Measurements from ENCODE around the gene SLC9C1.

The SLC9C1 gene

GRCh38 chr3:112273536-112273935 lies 20.5 kb downstream of the SLC9C1 start:
- no peak for DNase-seq

GRCh38 chr3:112261742-112262141 lies 32.3 kb downstream of the SLC9C1 start:
- H3K9me3 ChIP-seq (ENCODE audit: control insufficient read depth, low read length) = no peaks in the 10 kb centered on the region
- no peaks in the 10 kb centered on the region for H3K27me3 ChIP-seq (replicated peaks; ENCODE audit: control insufficient read depth, insufficient read depth, low read length, poor library complexity, severe bottlenecking)
- DNase-seq = no peak
- no peak overlapping the region for H3K4me3 ChIP-seq (ENCODE audit: insufficient read depth, low read depth, low read length, poor library complexity, severe bottlenecking)
- no peak overlapping the region for H3K27ac ChIP-seq (ENCODE audit: insufficient read depth, low read length, poor library complexity, severe bottlenecking)
- no peaks in the 10 kb centered on the region for H3K4me1 ChIP-seq (ENCODE audit: control insufficient read depth, insufficient read depth, low read length, poor library complexity, severe bottlenecking)
- no peaks in the 10 kb centered on the region for H3K36me3 ChIP-seq (ENCODE audit: control insufficient read depth, insufficient read depth, low read length)

More at GRCh38 chr3:112273536-112273935, 20.5 kb downstream of the SLC9C1 start:
- Histone ChIP-seq H3K4me1 (ENCODE audit: control insufficient read depth, insufficient read depth, low read length, poor library complexity, severe bottlenecking) (no peaks in the 10 kb centered on the region), H3K4me3 (ENCODE audit: insufficient read depth, low read depth, low read length, poor library complexity, severe bottlenecking) (no peak overlapping the region), H3K27ac (ENCODE audit: insufficient read depth, low read length, poor library complexity, severe bottlenecking) (no peak overlapping the region), H3K9me3 (ENCODE audit: control insufficient read depth, low read length) (no peaks in the 10 kb centered on the region), H3K36me3 (ENCODE audit: control insufficient read depth, insufficient read depth, low read length) (no peaks in the 10 kb centered on the region), H3K27me3 (replicated peaks; ENCODE audit: control insufficient read depth, insufficient read depth, low read length, poor library complexity, severe bottlenecking) (no peaks in the 10 kb centered on the region)

GRCh38 chr3:112260563-112260962 lies 33.5 kb downstream of the SLC9C1 start:
- no peaks in the 10 kb centered on the region for H3K9me3 ChIP-seq (ENCODE audit: control insufficient read depth, low read length)

GRCh38 chr3:112253301-112253971 lies 40.6 kb downstream of the SLC9C1 start:
- no peak overlapping the region for H3K4me3 ChIP-seq (ENCODE audit: insufficient read depth, low read depth, low read length, poor library complexity, severe bottlenecking)
- no peak for DNase-seq
- no peak overlapping the region for H3K27ac ChIP-seq (ENCODE audit: insufficient read depth, low read length, poor library complexity, severe bottlenecking)
- no peaks in the 10 kb centered on the region for H3K36me3 ChIP-seq (ENCODE audit: control insufficient read depth, insufficient read depth, low read length)
- H3K27me3 ChIP-seq (replicated peaks; ENCODE audit: control insufficient read depth, insufficient read depth, low read length, poor library complexity, severe bottlenecking) = no peaks in the 10 kb centered on the region
- H3K9me3 ChIP-seq (ENCODE audit: control insufficient read depth, low read length) = no peaks in the 10 kb centered on the region
- no peaks in the 10 kb centered on the region for H3K4me1 ChIP-seq (ENCODE audit: control insufficient read depth, insufficient read depth, low read length, poor library complexity, severe bottlenecking)

More at GRCh38 chr3:112260563-112260962, 33.5 kb downstream of the SLC9C1 start:
- DNase-seq = no peak
- Histone ChIP-seq H3K27me3 (replicated peaks; ENCODE audit: control insufficient read depth, insufficient read depth, low read length, poor library complexity, severe bottlenecking) (no peaks in the 10 kb centered on the region), H3K4me3 (ENCODE audit: insufficient read depth, low read depth, low read length, poor library complexity, severe bottlenecking) (no peak overlapping the region), H3K27ac (ENCODE audit: insufficient read depth, low read length, poor library complexity, severe bottlenecking) (no peak overlapping the region), H3K4me1 (ENCODE audit: control insufficient read depth, insufficient read depth, low read length, poor library complexity, severe bottlenecking) (no peaks in the 10 kb centered on the region), H3K36me3 (ENCODE audit: control insufficient read depth, insufficient read depth, low read length) (no peaks in the 10 kb centered on the region)

- Histone ChIP-seq H3K4me1 (ENCODE audit: control insufficient read depth, insufficient read depth, low read length, poor library complexity, severe bottlenecking) (no peaks in the 10 kb centered on the region), H3K9me3 (ENCODE audit: control insufficient read depth, low read length) (no peaks in the 10 kb centered on the region), H3K27me3 (replicated peaks; ENCODE audit: control insufficient read depth, insufficient read depth, low read length, poor library complexity, severe bottlenecking) (no peaks in the 10 kb centered on the region), H3K4me3 (ENCODE audit: insufficient read depth, low read depth, low read length, poor library complexity, severe bottlenecking) (no peak overlapping the region), H3K36me3 (ENCODE audit: control insufficient read depth, insufficient read depth, low read length) (no peaks in the 10 kb centered on the region), H3K27ac (ENCODE audit: insufficient read depth, low read length, poor library complexity, severe bottlenecking) (no peak overlapping the region)
- no peak for DNase-seq
These were observed 46.1 kb downstream of the SLC9C1 start for GRCh38 chr3:112247900-112248299.

- Histone ChIP-seq H3K36me3 (ENCODE audit: control insufficient read depth, insufficient read depth, low read length) (no peaks in the 10 kb centered on the region), H3K27ac (ENCODE audit: insufficient read depth, low read length, poor library complexity, severe bottlenecking) (no peak overlapping the region), H3K9me3 (ENCODE audit: control insufficient read depth, low read length) (no peaks in the 10 kb centered on the region)
These were observed 46.7 kb downstream of the SLC9C1 start for GRCh38 chr3:112247350-112247749.

GRCh38 chr3:112233083-112233482 lies 60.9 kb downstream of the SLC9C1 start:
- H3K4me3 ChIP-seq (ENCODE audit: insufficient read depth, low read depth, low read length, poor library complexity, severe bottlenecking) = no peak overlapping the region
- H3K27ac ChIP-seq (ENCODE audit: insufficient read depth, low read length, poor library complexity, severe bottlenecking) = no peak overlapping the region
- H3K36me3 ChIP-seq (ENCODE audit: control insufficient read depth, insufficient read depth, low read length) = no peaks in the 10 kb centered on the region
- H3K4me1 ChIP-seq (ENCODE audit: control insufficient read depth, insufficient read depth, low read length, poor library complexity, severe bottlenecking) = no peaks in the 10 kb centered on the region
- no peaks in the 10 kb centered on the region for H3K27me3 ChIP-seq (replicated peaks; ENCODE audit: control insufficient read depth, insufficient read depth, low read length, poor library complexity, severe bottlenecking)
- DNase-seq = no peak
- no peaks in the 10 kb centered on the region for H3K9me3 ChIP-seq (ENCODE audit: control insufficient read depth, low read length)

More at GRCh38 chr3:112247350-112247749, 46.7 kb downstream of the SLC9C1 start:
- no peak for DNase-seq
- H3K4me1 ChIP-seq (ENCODE audit: control insufficient read depth, insufficient read depth, low read length, poor library complexity, severe bottlenecking) = no peaks in the 10 kb centered on the region
- H3K27me3 ChIP-seq (replicated peaks; ENCODE audit: control insufficient read depth, insufficient read depth, low read length, poor library complexity, severe bottlenecking) = no peaks in the 10 kb centered on the region
- H3K4me3 ChIP-seq (ENCODE audit: insufficient read depth, low read depth, low read length, poor library complexity, severe bottlenecking) = no peak overlapping the region

- Histone ChIP-seq H3K4me1 (ENCODE audit: control insufficient read depth, insufficient read depth, low read length, poor library complexity, severe bottlenecking) (no peaks in the 10 kb centered on the region), H3K27me3 (replicated peaks; ENCODE audit: control insufficient read depth, insufficient read depth, low read length, poor library complexity, severe bottlenecking) (no peaks in the 10 kb centered on the region), H3K27ac (ENCODE audit: insufficient read depth, low read length, poor library complexity, severe bottlenecking) (no peak overlapping the region), H3K4me3 (ENCODE audit: insufficient read depth, low read depth, low read length, poor library complexity, severe bottlenecking) (no peak overlapping the region), H3K9me3 (ENCODE audit: control insufficient read depth, low read length) (no peaks in the 10 kb centered on the region), H3K36me3 (ENCODE audit: control insufficient read depth, insufficient read depth, low read length) (no peaks in the 10 kb centered on the region)
- DNase-seq = no peak
These were observed 62.3 kb downstream of the SLC9C1 start for GRCh38 chr3:112231727-112232126.

GRCh38 chr3:112230033-112230432 lies 64.0 kb downstream of the SLC9C1 start:
- Histone ChIP-seq H3K27me3 (replicated peaks; ENCODE audit: control insufficient read depth, insufficient read depth, low read length, poor library complexity, severe bottlenecking) (no peaks in the 10 kb centered on the region), H3K27ac (ENCODE audit: insufficient read depth, low read length, poor library complexity, severe bottlenecking) (no peak overlapping the region), H3K4me3 (ENCODE audit: insufficient read depth, low read depth, low read length, poor library complexity, severe bottlenecking) (no peak overlapping the region), H3K36me3 (ENCODE audit: control insufficient read depth, insufficient read depth, low read length) (no peaks in the 10 kb centered on the region), H3K4me1 (ENCODE audit: control insufficient read depth, insufficient read depth, low read length, poor library complexity, severe bottlenecking) (no peaks in the 10 kb centered on the region), H3K9me3 (ENCODE audit: control insufficient read depth, low read length) (no peaks in the 10 kb centered on the region)
- no peak for DNase-seq

- no peaks in the 10 kb centered on the region for H3K4me1 ChIP-seq (ENCODE audit: control insufficient read depth, insufficient read depth, low read length, poor library complexity, severe bottlenecking)
- H3K9me3 ChIP-seq (ENCODE audit: control insufficient read depth, low read length) = peaks cover 3% of the 10 kb centered on the region
- H3K36me3 ChIP-seq (ENCODE audit: control insufficient read depth, insufficient read depth, low read length) = no peaks in the 10 kb centered on the region
- H3K4me3 ChIP-seq (ENCODE audit: insufficient read depth, low read depth, low read length, poor library complexity, severe bottlenecking) = no peak overlapping the region
- DNase-seq = no peak
- no peak overlapping the region for H3K27ac ChIP-seq (ENCODE audit: insufficient read depth, low read length, poor library complexity, severe bottlenecking)
- H3K27me3 ChIP-seq (replicated peaks; ENCODE audit: control insufficient read depth, insufficient read depth, low read length, poor library complexity, severe bottlenecking) = no peaks in the 10 kb centered on the region
These were observed 65.2 kb downstream of the SLC9C1 start for GRCh38 chr3:112228786-112229185.
